ENCODE results near the gene WRNIP1. TPM values are rescaled to one million over a fixed set of nuclear protein-coding genes. Genes with fewer than 3 reads are reported as not detected.

WRNIP1 gene
- total RNA-seq, 1 donor from 2014 or later: 58.4 TPM

- no peak for TF ChIP-seq CTCF (IDR thresholded peaks at IDR 0.05; ENCODE audit: insufficient read depth, low read length, severe bottlenecking)
- DNase-seq (ENCODE audit: low read depth) (peak; percentile 63), FAIRE-seq (no peak)
Measured at GRCh38 chr6:2731281-2731909, 33.8 kb upstream of the WRNIP1 start.

GRCh38 chr6:2732503-2733089 is 32.6 kb upstream of the WRNIP1 start:
- DNase-seq (ENCODE audit: low read depth) (no peak), FAIRE-seq (no peak)
- no peak for TF ChIP-seq CTCF (IDR thresholded peaks at IDR 0.05; ENCODE audit: insufficient read depth, low read length, severe bottlenecking)
- Histone ChIP-seq H3K4me3 (ENCODE audit: low read depth, low read length) (no peak overlapping the region), H3K36me3 (ENCODE audit: control insufficient read depth, insufficient read depth, low read length) (no peaks in the 10 kb centered on the region), H3K27me3 (ENCODE audit: control insufficient read depth, insufficient read depth, low read length) (peaks cover 3% of the 10 kb centered on the region)

More at GRCh38 chr6:2731281-2731909, 33.8 kb upstream of the WRNIP1 start:
- Histone ChIP-seq H3K4me3 (ENCODE audit: low read depth, low read length) (no peak overlapping the region), H3K36me3 (ENCODE audit: control insufficient read depth, insufficient read depth, low read length) (no peaks in the 10 kb centered on the region), H3K27me3 (ENCODE audit: control insufficient read depth, insufficient read depth, low read length) (peaks cover 3% of the 10 kb centered on the region)

GRCh38 chr6:2733324-2733723 is 31.9 kb upstream of the WRNIP1 start:
- no peak overlapping the region for H3K4me3 ChIP-seq (ENCODE audit: low read depth, low read length)
- DNase-seq (ENCODE audit: low read depth) (peak; percentile 17), FAIRE-seq (no peak)
- no peak for TF ChIP-seq CTCF (IDR thresholded peaks at IDR 0.05; ENCODE audit: insufficient read depth, low read length, severe bottlenecking)
- H3K36me3 ChIP-seq (ENCODE audit: control insufficient read depth, insufficient read depth, low read length): no peaks in the 10 kb centered on the region
- peaks cover 3% of the 10 kb centered on the region for H3K27me3 ChIP-seq (ENCODE audit: control insufficient read depth, insufficient read depth, low read length)

- Histone ChIP-seq H3K4me3 (ENCODE audit: low read depth, low read length) (no peak overlapping the region), H3K27me3 (ENCODE audit: control insufficient read depth, insufficient read depth, low read length) (peaks cover 3% of the 10 kb centered on the region), H3K36me3 (ENCODE audit: control insufficient read depth, insufficient read depth, low read length) (no peaks in the 10 kb centered on the region)
- DNase-seq (ENCODE audit: low read depth): no peak
- TF ChIP-seq CTCF (IDR thresholded peaks at IDR 0.05; ENCODE audit: insufficient read depth, low read length, severe bottlenecking): no peak
- peak; percentile 86 for FAIRE-seq
Measured at GRCh38 chr6:2733736-2734480, 31.3 kb upstream of the WRNIP1 start.

- FAIRE-seq (no peak), DNase-seq (ENCODE audit: low read depth) (peak; percentile 59)
- Histone ChIP-seq H3K27me3 (ENCODE audit: control insufficient read depth, insufficient read depth, low read length) (peaks cover 3% of the 10 kb centered on the region), H3K36me3 (ENCODE audit: control insufficient read depth, insufficient read depth, low read length) (no peaks in the 10 kb centered on the region), H3K4me3 (ENCODE audit: low read depth, low read length) (no peak overlapping the region)
- TF ChIP-seq CTCF (IDR thresholded peaks at IDR 0.05; ENCODE audit: insufficient read depth, low read length, severe bottlenecking): no peak
Measured at GRCh38 chr6:2734488-2735166, 30.6 kb upstream of the WRNIP1 start.
